Psoas muscle (tissue), 8 donors: ENCODE measurements around the gene LMCD1. TPM values are rescaled to one million over a fixed set of nuclear protein-coding genes. Genes with fewer than 3 reads are reported as not detected.
A peak's percentile ranks its signal among the peaks of the same experiment; 100 is the strongest.

Source experiments
- ATAC-seq, 4 donors: fragments of 200-7000 bp; cut with Tn5 transposase; one replicate each; pipeline ENCODE4 v1.9.1; 2020; ENCODE audit warnings: moderate library complexity in 3 of 4, mild to moderate bottlenecking in 2 of 4
- DNase-seq, 2 donors: peaks; one replicate each; pipeline ENCODE4 v3.0.0-alpha.2; 2020
- H3K27ac ChIP-seq: fragments of 200-600 bp; one replicate; pipeline ENCODE4 v1.8.0; 2022
- H3K27me3 ChIP-seq, 3 donors: fragments of 200-600 bp in 1 of 3; one replicate each; pipeline versions ENCODE4 v1.6.1 to v1.8.0; 2013 to 2022; ENCODE audit warnings: low read length in 2 of 3, mild to moderate bottlenecking in 2 of 3, moderate library complexity in 1 of 3; ENCODE audit not compliant: insufficient read depth in 3 of 3
- H3K36me3 ChIP-seq, 2 donors: fragments of 200-600 bp in 1 of 2; one replicate each; pipeline versions ENCODE4 v1.6.1 to v1.8.0; 2013 to 2022; ENCODE audit warnings: low read depth in 1 of 2, mild to moderate bottlenecking in 1 of 2, moderate library complexity in 1 of 2; ENCODE audit not compliant: insufficient read depth in 1 of 2
- H3K4me1 ChIP-seq: fragments of 200-600 bp; one replicate; pipeline ENCODE4 v1.8.0; 2022
- H3K4me3 ChIP-seq: fragments of 200-600 bp; one replicate; pipeline ENCODE4 v1.8.0; 2022; ENCODE audit warnings: mild to moderate bottlenecking
- H3K9me3 ChIP-seq: fragments of 200-600 bp; one replicate; pipeline ENCODE4 v1.8.0; 2022
- CTCF ChIP-seq: fragments of 200-600 bp; IDR thresholded peaks from one replicate; pipeline ENCODE4 v1.8.0; 2022; ENCODE audit warnings: antibody characterized with exemption
- WGBS, 3 donors: extraction: QIAGEN DNeasy Blood & Tissue Kit; methylation state at CpG; one replicate each; pipeline versions ENCODE4 v1.1.6 to v1.1.7; 2013; 5-methylcytosine and 5-hydroxymethylcytosine counted together
- intact Hi-C, 2 donors: fragments of 100-400 bp; cut with DNase I; formaldehyde crosslinking; loops; one replicate each; pipeline versions ENCODE4 v1.11.0 to v1.14.2; 2022
- polyA plus RNA-seq, 3 donors: library from polyadenylated mRNA; stranded (reverse); fragments of 200-250 nt; gene quantifications; one replicate each; pipeline ENCODE4 v1.2.3, GENCODE V29; 2013
- total RNA-seq, 4 donors: library from RNA; stranded (reverse); fragmentation: NEBNext Ultra II Directional in 2 of 4; extraction: Animal tissue kit (Norgen Biotek cat#: 25700) in 2 of 4; gene quantifications; one replicate each; pipeline versions ENCODE4 v1.2.1 to v1.2.4, GENCODE V29; 2021 to 2023
- donor health status: healthy with polysubstance abuse.
- donor health status: DM: no; HTN: no; CAD: no; lungs with moderate emphysema.
- donor health status: Bipolar disorder and iron deficiency.
- donor health status: healthy.
- donor health status: DM: yes; HTN: yes; CAD: no.
- donor health status: DM: no; HTN: no; CAD: no.
- donor health status: DM: no; HTN: no; CAD: no.
- donor health status: DM: yes; HTN: yes; CAD: no.

The LMCD1 gene
- total and polyA plus RNA-seq, 7 donors, result 83.0 to 1,120 (median 411) TPM

- intact Hi-C loops, result no loop called here
- Histone ChIP-seq H3K9me3 (no peaks in the 10 kb centered on the region), H3K36me3 (peaks cover 10 to 83% of the 10 kb centered on the region in 2 donors), H3K4me3 (no peak overlapping the region), H3K27ac (peak overlapping the region; percentile 56), H3K27me3 (no peaks in the 10 kb centered on the region), H3K4me1 (peaks cover 30% of the 10 kb centered on the region)
- no peak for TF ChIP-seq CTCF
- DNase-seq (no peak), ATAC-seq (no peak)
- WGBS, 3 donors, result 64 to 73% (median 70%) methylated on average over 3 of the region's 3 CpGs
Observed at GRCh38 chr3:8562081-8562595, 60.5 kb downstream of the LMCD1 start.

- peaks cover 10 to 84% of the 10 kb centered on the region in 2 donors for H3K36me3 ChIP-seq
- DNase-seq (no peak), ATAC-seq (no peak)
- H3K9me3 ChIP-seq, result no peaks in the 10 kb centered on the region
- no peak overlapping the region for H3K27ac ChIP-seq
- H3K4me1 ChIP-seq, result peaks cover 23% of the 10 kb centered on the region
- TF ChIP-seq CTCF, result no peak
- 75 to 82% (median 81%) methylated on average over 4 of the region's 4 CpGs for WGBS, 3 donors
- intact Hi-C loops, result no loop called here
- no peak overlapping the region for H3K4me3 ChIP-seq
- no peaks in the 10 kb centered on the region for H3K27me3 ChIP-seq
Observed at GRCh38 chr3:8563146-8563545, 61.5 kb downstream of the LMCD1 start.

GRCh38 chr3:8563597-8563996 is 62.0 kb downstream of the LMCD1 start:
- DNase-seq (no peak), ATAC-seq (peak in 1 of 4 donors; percentile 11)
- no peak for TF ChIP-seq CTCF
- 69 to 91% (median 80%) methylated on average over 4 of the region's 4 CpGs for WGBS, 3 donors
- intact Hi-C loops, result no loop called here
- Histone ChIP-seq H3K27me3 (no peaks in the 10 kb centered on the region), H3K9me3 (no peaks in the 10 kb centered on the region), H3K36me3 (peaks cover 10 to 84% of the 10 kb centered on the region in 2 donors), H3K4me3 (no peak overlapping the region), H3K27ac (no peak overlapping the region), H3K4me1 (peaks cover 20% of the 10 kb centered on the region)

GRCh38 chr3:8565376-8565775 is 63.8 kb downstream of the LMCD1 start:
- H3K4me1 ChIP-seq, result peaks cover 15% of the 10 kb centered on the region
- H3K9me3 ChIP-seq, result no peaks in the 10 kb centered on the region
- 96 to 99% (median 96%) methylated on average over 15 of the region's 15 CpGs for WGBS, 3 donors
- ATAC-seq (no peak), DNase-seq (no peak)
- no peaks in the 10 kb centered on the region for H3K27me3 ChIP-seq
- no peak overlapping the region for H3K27ac ChIP-seq
- H3K4me3 ChIP-seq, result no peak overlapping the region
- no peak for TF ChIP-seq CTCF
- intact Hi-C loops, result no loop called here
- peaks cover 10 to 90% of the 10 kb centered on the region in 2 donors for H3K36me3 ChIP-seq
